Esophagus squamous epithelium (tissue), 5 donors: ENCODE results near the gene DDX23. TPM values are rescaled to one million over a fixed set of nuclear protein-coding genes. Genes with fewer than 3 reads are reported as not detected.

Experiments used
- DNase-seq: peaks from one replicate; lab custom pipeline; 2025; lab: John Stamatoyannopoulos, UW
- H3K27ac ChIP-seq, 4 donors: fragments of 200-600 bp; sonication (generic); one replicate each; pipeline ENCODE4 v1.5.1; 2016 to 2019; ENCODE audit warnings: mild to moderate bottlenecking in 1 of 4
- H3K27me3 ChIP-seq, 4 donors: fragments of 200-600 bp; sonication (generic); 1 replicate in 3 of 4; 2 replicates in 1 of 4; pipeline versions ENCODE4 v1.5.1 to v1.6.0; 2017 to 2021; ENCODE audit warnings: antibody characterized with exemption in 1 of 4
- H3K36me3 ChIP-seq, 3 donors: fragments of 200-600 bp; sonication (generic); one replicate each; pipeline ENCODE4 v1.5.1; 2016 to 2019
- H3K4me1 ChIP-seq, 3 donors: fragments of 200-600 bp; sonication (generic); one replicate each; pipeline ENCODE4 v1.5.1; 2017 to 2019
- H3K4me3 ChIP-seq, 4 donors: fragments of 200-600 bp; sonication (generic); 1 replicate in 3 of 4; 2 replicates in 1 of 4; pipeline ENCODE4 v1.5.1; 2016 to 2019; ENCODE audit warnings: mild to moderate bottlenecking in 2 of 4, moderate library complexity in 1 of 4
- H3K9me3 ChIP-seq, 3 donors: fragments of 200-600 bp; sonication (generic); one replicate each; pipeline ENCODE4 v1.5.1; 2016 to 2019
- POLR2A ChIP-seq, 4 donors: fragments of 450-650 bp; IDR thresholded peaks; one replicate each; pipeline ENCODE4 v1.6.1; 2017; ENCODE audit warnings: antibody characterized with exemption in 4 of 4, mild to moderate bottlenecking in 4 of 4, moderate library complexity in 3 of 4
- WGBS, 2 donors: methylation state at CpG; one replicate each; pipeline ENCODE4 v1.1.5; 2018; 5-methylcytosine and 5-hydroxymethylcytosine counted together
- intact Hi-C: fragments of 100-400 bp; cut with DNase I; formaldehyde crosslinking; loops from one replicate; pipeline ENCODE4 v1.15.0; 2022
- total RNA-seq, 4 donors: library from RNA; depleted of rRNA; stranded (reverse); fragments of >200 nt; gene quantifications; one replicate each; pipeline ENCODE4 v1.1.0, GENCODE V29; 2016
- TF ChIP-seq, protein P1 (sequence below), 6 experiments: fragments of 450-650 bp in 4 of 6; fragments of 200-600 bp in 2 of 6; sonication (generic) in 2 of 6; IDR thresholded peaks; one replicate each; pipeline ENCODE4 v1.5.1; 2016 to 2019; ENCODE audit warnings: antibody characterized with exemption in 6 of 6, mild to moderate bottlenecking in 4 of 6, moderate library complexity in 4 of 6
- donor health status: DM: yes; HTN: yes; CAD: no.

The DDX23 gene
- total RNA-seq, 4 donors from 2014 or later = 46.0 to 71.5 (median 56.7) TPM

DNA sequence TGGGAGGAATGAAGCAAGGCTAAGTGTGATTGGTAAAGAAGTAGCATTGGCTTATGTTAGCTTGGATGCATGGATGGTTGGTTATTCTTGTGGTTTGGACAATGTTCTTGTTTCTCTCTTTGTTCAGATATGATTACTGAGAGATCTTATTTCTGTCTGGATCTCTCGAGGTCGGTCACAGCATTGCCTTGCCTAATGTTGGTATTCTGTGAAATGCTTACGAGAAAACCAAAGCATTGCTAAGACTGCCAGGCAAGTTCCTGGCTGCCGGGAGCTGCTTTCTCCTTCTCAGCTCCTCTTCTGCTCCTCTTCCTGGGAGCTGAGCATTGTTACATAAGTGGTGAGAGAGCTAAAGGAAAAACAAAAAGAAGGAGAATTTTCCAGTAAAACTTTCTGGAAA is 21.1 kb upstream of the DDX23 start:
- no peaks in the 10 kb centered on the region for H3K9me3 ChIP-seq
- H3K4me3 ChIP-seq = no peak overlapping the region
- no peaks in the 10 kb centered on the region for H3K27me3 ChIP-seq
- H3K27ac ChIP-seq = no peak overlapping the region
- TF ChIP-seq, protein P1, sequence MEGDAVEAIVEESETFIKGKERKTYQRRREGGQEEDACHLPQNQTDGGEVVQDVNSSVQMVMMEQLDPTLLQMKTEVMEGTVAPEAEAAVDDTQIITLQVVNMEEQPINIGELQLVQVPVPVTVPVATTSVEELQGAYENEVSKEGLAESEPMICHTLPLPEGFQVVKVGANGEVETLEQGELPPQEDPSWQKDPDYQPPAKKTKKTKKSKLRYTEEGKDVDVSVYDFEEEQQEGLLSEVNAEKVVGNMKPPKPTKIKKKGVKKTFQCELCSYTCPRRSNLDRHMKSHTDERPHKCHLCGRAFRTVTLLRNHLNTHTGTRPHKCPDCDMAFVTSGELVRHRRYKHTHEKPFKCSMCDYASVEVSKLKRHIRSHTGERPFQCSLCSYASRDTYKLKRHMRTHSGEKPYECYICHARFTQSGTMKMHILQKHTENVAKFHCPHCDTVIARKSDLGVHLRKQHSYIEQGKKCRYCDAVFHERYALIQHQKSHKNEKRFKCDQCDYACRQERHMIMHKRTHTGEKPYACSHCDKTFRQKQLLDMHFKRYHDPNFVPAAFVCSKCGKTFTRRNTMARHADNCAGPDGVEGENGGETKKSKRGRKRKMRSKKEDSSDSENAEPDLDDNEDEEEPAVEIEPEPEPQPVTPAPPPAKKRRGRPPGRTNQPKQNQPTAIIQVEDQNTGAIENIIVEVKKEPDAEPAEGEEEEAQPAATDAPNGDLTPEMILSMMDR (IDR thresholded peaks at IDR 0.05) = no peak
- DNase-seq = no peak
- 70 to 81% methylated on average over 4 of the region's 4 CpGs for WGBS, 2 donors
- no peaks in the 10 kb centered on the region for H3K4me1 ChIP-seq
- intact Hi-C loops = no loop called here
- no peaks in the 10 kb centered on the region for H3K36me3 ChIP-seq

DNA sequence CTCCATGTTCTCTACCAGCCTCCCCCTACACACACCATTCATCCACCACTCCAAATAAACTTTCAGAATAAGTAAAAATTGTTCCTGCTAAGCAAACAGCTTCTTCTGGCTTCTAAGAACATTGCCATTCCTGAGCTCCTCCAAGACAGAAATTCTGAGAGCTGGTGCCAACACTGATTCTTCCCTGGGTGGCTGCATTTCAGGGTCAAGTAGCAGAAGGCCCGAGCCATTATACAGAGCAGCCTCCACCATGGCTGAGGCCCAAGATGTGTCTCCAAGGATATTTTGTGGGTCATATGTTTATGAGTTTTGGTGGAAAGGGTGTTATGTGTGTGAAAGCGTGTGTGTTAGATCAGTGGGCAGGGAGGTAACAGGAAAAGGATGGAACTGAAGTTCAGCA is 17.2 kb upstream of the DDX23 start:
- 69 to 88% methylated on average over 2 of the region's 2 CpGs for WGBS, 2 donors
- no peak overlapping the region for H3K4me3 ChIP-seq
- no peak for TF ChIP-seq POLR2A (IDR thresholded peaks at IDR 0.05)
- TF ChIP-seq, protein P1 (IDR thresholded peaks at IDR 0.05) = no peak
- DNase-seq = no peak
- H3K4me1 ChIP-seq = peaks cover 7 to 30% (median 11%) of the 10 kb centered on the region in 3 donors
- H3K36me3 ChIP-seq = no peaks in the 10 kb centered on the region
- intact Hi-C loops = no loop called here
- H3K27ac ChIP-seq = no peak overlapping the region
- H3K27me3 ChIP-seq = peaks cover 0 to 10% (median 0%) of the 10 kb centered on the region in 4 donors
- H3K9me3 ChIP-seq = no peaks in the 10 kb centered on the region

DNA sequence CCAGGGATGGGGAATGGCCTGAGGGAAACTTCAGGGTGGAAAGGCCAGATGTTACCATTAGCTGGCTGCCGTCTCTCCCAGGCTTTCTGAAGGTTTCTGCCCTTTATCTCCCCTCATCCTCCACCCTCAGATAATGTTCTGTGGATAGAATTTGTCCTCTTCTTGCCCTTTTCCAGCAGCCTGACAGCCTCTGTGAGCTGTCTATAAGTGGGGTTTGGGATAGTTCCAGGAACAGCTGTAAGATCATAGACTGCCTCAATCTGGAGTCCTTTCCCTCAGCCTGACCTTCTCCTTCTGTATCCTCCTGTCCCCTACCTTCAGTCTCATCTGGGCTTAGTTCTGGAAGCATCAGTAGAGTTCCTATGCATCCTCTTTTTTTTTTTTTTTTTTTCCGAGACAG is 16.5 kb upstream of the DDX23 start:
- TF ChIP-seq POLR2A (IDR thresholded peaks at IDR 0.05) = no peak
- TF ChIP-seq, protein P1 (IDR thresholded peaks at IDR 0.05) = no peak
- H3K9me3 ChIP-seq = no peaks in the 10 kb centered on the region
- no peak overlapping the region for H3K27ac ChIP-seq
- WGBS, 2 donors = 81% methylated on average over 2 of the region's 2 CpGs
- peaks cover 7 to 30% (median 11%) of the 10 kb centered on the region in 3 donors for H3K4me1 ChIP-seq
- peaks cover 0 to 18% (median 2%) of the 10 kb centered on the region in 4 donors for H3K27me3 ChIP-seq
- no peak overlapping the region for H3K4me3 ChIP-seq
- H3K36me3 ChIP-seq = no peaks in the 10 kb centered on the region
- intact Hi-C loops = no loop called here
- no peak for DNase-seq

DNA sequence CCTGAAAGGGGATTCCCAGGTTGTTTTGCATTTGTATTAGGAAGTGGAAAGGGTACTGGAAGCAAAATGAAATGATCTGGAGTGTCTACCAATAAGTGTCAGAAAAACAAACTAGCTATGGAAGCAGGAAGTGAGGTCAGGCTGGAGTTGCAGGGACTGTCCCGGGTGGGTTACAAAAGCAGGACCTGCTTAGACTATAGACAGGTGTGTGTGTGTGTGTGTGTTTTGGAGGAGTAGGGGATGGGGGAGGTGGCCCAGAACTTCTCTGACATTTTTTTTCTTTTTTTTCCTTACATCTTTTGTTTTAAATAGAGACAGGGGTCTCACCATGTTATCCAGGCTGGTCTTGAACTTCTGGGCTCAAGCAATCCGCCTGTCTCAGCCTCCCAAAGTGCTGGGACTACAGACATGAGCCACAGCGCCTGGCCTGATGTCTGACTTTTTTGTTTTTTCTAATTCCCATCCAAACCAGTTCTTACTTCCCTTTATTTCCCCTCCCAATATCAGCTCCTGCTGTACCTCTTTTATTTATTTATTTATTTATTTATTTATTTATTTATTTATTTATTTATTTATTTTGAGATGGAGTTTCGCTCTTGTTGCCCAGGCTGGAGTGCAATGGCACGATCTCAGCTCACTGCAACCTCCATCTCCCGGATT is 14.2 kb upstream of the DDX23 start:
- Histone ChIP-seq H3K36me3 (no peaks in the 10 kb centered on the region), H3K27me3 (peaks cover 0 to 36% (median 2%) of the 10 kb centered on the region in 4 donors), H3K4me1 (peaks cover 7 to 30% (median 11%) of the 10 kb centered on the region in 3 donors), H3K9me3 (no peaks in the 10 kb centered on the region), H3K27ac (peak overlapping the region in 2 of 4 donors; percentile 25 to 52), H3K4me3 (peak overlapping the region; percentile 41 to 69 (median 62))
- intact Hi-C loops = no loop called here
- no peak for DNase-seq
- WGBS, 2 donors = 66 to 69% methylated on average over 5 to 6 of the region's 6 CpGs
- TF ChIP-seq POLR2A (IDR thresholded peaks at IDR 0.05) = no peak
- TF ChIP-seq, protein P1 (IDR thresholded peaks at IDR 0.05) = no peak

DNA sequence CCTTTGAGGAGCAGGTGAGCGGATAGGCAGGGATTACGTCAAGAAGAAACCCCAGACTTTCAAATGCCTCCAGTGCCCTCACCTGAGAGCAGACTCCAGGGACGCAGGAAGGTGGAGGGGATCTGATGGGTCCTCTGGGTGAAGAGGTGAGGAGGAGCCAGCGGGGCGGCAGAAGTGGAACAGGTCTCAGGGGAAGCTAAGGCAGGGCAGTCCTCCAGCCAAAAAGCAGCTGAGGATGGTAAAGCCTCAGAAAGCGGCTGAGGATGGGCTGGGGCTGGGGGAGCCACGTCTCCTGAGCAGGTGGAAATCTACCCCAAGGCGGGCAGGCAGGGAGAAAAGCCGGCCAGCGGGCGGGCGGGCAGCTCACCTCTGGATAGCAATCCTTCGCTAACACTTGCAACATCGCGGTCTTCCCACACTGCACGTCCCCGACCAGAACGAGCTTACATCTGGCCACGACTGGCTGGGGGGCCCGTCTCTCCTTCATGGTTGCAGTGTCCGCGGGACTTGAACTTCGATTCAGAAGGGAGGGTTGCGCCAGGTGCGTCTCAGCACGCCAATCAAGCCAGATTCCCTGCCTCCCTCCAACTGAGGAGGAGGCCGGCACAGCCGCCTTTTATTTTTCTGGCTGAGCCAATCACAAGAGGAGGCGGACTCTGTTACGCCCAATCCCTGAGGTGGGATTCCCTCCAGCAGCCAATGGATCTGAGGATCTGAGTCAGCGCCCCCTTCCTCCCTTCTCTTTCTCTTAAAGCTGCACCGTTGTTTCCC is 13.5 kb upstream of the DDX23 start, which contains the start of gene RND1:
RND1 (minus strand) TSS at position 590 of the 771 bp plus-strand sequence; CDS start at position 487, 103 bp downstream.
- DNase-seq = peak; percentile 14
- intact Hi-C loops = no loop called here
- peak in 3 of 4 donors; percentile 91 to 99 (median 95) for TF ChIP-seq POLR2A (IDR thresholded peaks at IDR 0.05)
- TF ChIP-seq, protein P1 (IDR thresholded peaks at IDR 0.05) = peak in 2 of 6 experiments; percentile 13 to 34
- Histone ChIP-seq H3K9me3 (no peaks in the 10 kb centered on the region), H3K4me1 (peaks cover 7 to 30% (median 11%) of the 10 kb centered on the region in 3 donors), H3K4me3 (peak within 1 kb of the TSS; percentile 41 to 69 (median 62)), H3K36me3 (no peaks in the 10 kb centered on the region), H3K27ac (peak within 1 kb of the TSS in 3 of 4 donors; percentile 44 to 56 (median 52)), H3K27me3 (peaks cover 0 to 36% (median 2%) of the 10 kb centered on the region in 4 donors)
- 0 to 1% methylated on average over 21 to 28 of the region's 32 CpGs for WGBS, 2 donors
